Esophagus squamous epithelium (tissue), 5 donors: ENCODE data around the gene DYNC2H1. TPM values are rescaled to one million over a fixed set of nuclear protein-coding genes. Genes with fewer than 3 reads are reported as not detected.

ENCODE experiments used
- DNase-seq: peaks from one replicate; lab custom pipeline; 2025; lab: John Stamatoyannopoulos, UW
- H3K27ac ChIP-seq, 4 donors: fragments of 200-600 bp; sonication (generic); one replicate each; pipeline ENCODE4 v1.5.1; 2016 to 2019; ENCODE audit warnings: mild to moderate bottlenecking in 1 of 4
- H3K27me3 ChIP-seq, 4 donors: fragments of 200-600 bp; sonication (generic); 1 replicate in 3 of 4; 2 replicates in 1 of 4; pipeline versions ENCODE4 v1.5.1 to v1.6.0; 2017 to 2021; ENCODE audit warnings: antibody characterized with exemption in 1 of 4
- H3K36me3 ChIP-seq, 3 donors: fragments of 200-600 bp; sonication (generic); one replicate each; pipeline ENCODE4 v1.5.1; 2016 to 2019
- H3K4me1 ChIP-seq, 3 donors: fragments of 200-600 bp; sonication (generic); one replicate each; pipeline ENCODE4 v1.5.1; 2017 to 2019
- H3K4me3 ChIP-seq, 4 donors: fragments of 200-600 bp; sonication (generic); 1 replicate in 3 of 4; 2 replicates in 1 of 4; pipeline ENCODE4 v1.5.1; 2016 to 2019; ENCODE audit warnings: mild to moderate bottlenecking in 2 of 4, moderate library complexity in 1 of 4
- H3K9me3 ChIP-seq, 3 donors: fragments of 200-600 bp; sonication (generic); one replicate each; pipeline ENCODE4 v1.5.1; 2016 to 2019
- CTCF ChIP-seq, 6 experiments: fragments of 450-650 bp in 4 of 6; fragments of 200-600 bp in 2 of 6; sonication (generic) in 2 of 6; IDR thresholded peaks; one replicate each; pipeline ENCODE4 v1.5.1; 2016 to 2019; ENCODE audit warnings: antibody characterized with exemption in 6 of 6, mild to moderate bottlenecking in 4 of 6, moderate library complexity in 4 of 6
- POLR2A ChIP-seq, 4 donors: fragments of 450-650 bp; IDR thresholded peaks; one replicate each; pipeline ENCODE4 v1.6.1; 2017; ENCODE audit warnings: antibody characterized with exemption in 4 of 4, mild to moderate bottlenecking in 4 of 4, moderate library complexity in 3 of 4
- whole genome bisulfite sequencing, 2 donors: methylation state at CpG; one replicate each; pipeline ENCODE4 v1.1.5; 2018; 5-methylcytosine and 5-hydroxymethylcytosine counted together
- intact Hi-C: fragments of 100-400 bp; cut with DNase I; formaldehyde crosslinking; loops from one replicate; pipeline ENCODE4 v1.15.0; 2022
- total RNA-seq, 4 donors: library from RNA; depleted of rRNA; stranded (reverse); fragments of >200 nt; gene quantifications; one replicate each; pipeline ENCODE4 v1.1.0, GENCODE V29; 2016
- donor health status: DM: yes; HTN: yes; CAD: no.

DYNC2H1 gene
- total RNA-seq, 4 donors from 2014 or later, result 6.8 to 13.9 (median 9.3) TPM

- no peak overlapping the region for H3K4me3 ChIP-seq
- TF ChIP-seq POLR2A (IDR thresholded peaks at IDR 0.05), result no peak
- TF ChIP-seq CTCF (IDR thresholded peaks at IDR 0.05), result no peak
- 85 to 86% methylated on average over 6 of the region's 6 CpGs for WGBS, 2 donors
- intact Hi-C loops, result no loop called here
- no peaks in the 10 kb centered on the region for H3K4me1 ChIP-seq
- no peak for DNase-seq
- no peaks in the 10 kb centered on the region for H3K9me3 ChIP-seq
- no peaks in the 10 kb centered on the region for H3K36me3 ChIP-seq
- H3K27me3 ChIP-seq, result no peaks in the 10 kb centered on the region
- H3K27ac ChIP-seq, result no peak overlapping the region
Observed at GRCh38 chr11:103332409-103332808, 223.2 kb downstream of the DYNC2H1 start.

GRCh38 chr11:103338621-103339484 lies 229.6 kb downstream of the DYNC2H1 start:
- no peak for DNase-seq
- intact Hi-C loops, result no loop called here
- Histone ChIP-seq H3K4me3 (no peak overlapping the region), H3K36me3 (peaks cover 0 to 9% (median 0%) of the 10 kb centered on the region in 3 donors), H3K4me1 (no peaks in the 10 kb centered on the region), H3K27ac (no peak overlapping the region), H3K27me3 (no peaks in the 10 kb centered on the region), H3K9me3 (no peaks in the 10 kb centered on the region)
- TF ChIP-seq CTCF (IDR thresholded peaks at IDR 0.05), result no peak
- no peak for TF ChIP-seq POLR2A (IDR thresholded peaks at IDR 0.05)
- 80% methylated on average over 1 of the region's 2 CpGs; no CpG with 5 or more reads in 1 of the 2 donors for WGBS, 2 donors

- WGBS, 2 donors, result 64 to 96% methylated on average over 5 to 6 of the region's 6 CpGs
- no peak for DNase-seq
- Histone ChIP-seq H3K27me3 (no peaks in the 10 kb centered on the region), H3K36me3 (peaks cover 0 to 9% (median 0%) of the 10 kb centered on the region in 3 donors), H3K4me1 (no peaks in the 10 kb centered on the region), H3K9me3 (no peaks in the 10 kb centered on the region), H3K27ac (no peak overlapping the region), H3K4me3 (no peak overlapping the region)
- TF ChIP-seq POLR2A (IDR thresholded peaks at IDR 0.05) (no peak), CTCF (IDR thresholded peaks at IDR 0.05) (no peak)
- intact Hi-C loops, result no loop called here
Observed at GRCh38 chr11:103339485-103339857, 230.2 kb downstream of the DYNC2H1 start.

- Histone ChIP-seq H3K27me3 (no peaks in the 10 kb centered on the region), H3K27ac (no peak overlapping the region), H3K9me3 (no peaks in the 10 kb centered on the region), H3K36me3 (peaks cover 0 to 9% (median 0%) of the 10 kb centered on the region in 3 donors), H3K4me3 (no peak overlapping the region), H3K4me1 (no peaks in the 10 kb centered on the region)
- WGBS, 2 donors, result 41 to 80% methylated on average over 1 of the region's 1 CpG
- DNase-seq, result no peak
- intact Hi-C loops, result no loop called here
- TF ChIP-seq POLR2A (IDR thresholded peaks at IDR 0.05) (no peak), CTCF (IDR thresholded peaks at IDR 0.05) (no peak)
Observed at GRCh38 chr11:103340956-103341355, 231.7 kb downstream of the DYNC2H1 start.

- no peak for DNase-seq
- intact Hi-C loops, result no loop called here
- Histone ChIP-seq H3K4me3 (no peak overlapping the region), H3K27me3 (no peaks in the 10 kb centered on the region), H3K9me3 (no peaks in the 10 kb centered on the region), H3K4me1 (no peaks in the 10 kb centered on the region), H3K36me3 (no peaks in the 10 kb centered on the region), H3K27ac (no peak overlapping the region)
- 32 to 89% methylated on average over 4 of the region's 4 CpGs for WGBS, 2 donors
- TF ChIP-seq POLR2A (IDR thresholded peaks at IDR 0.05), result no peak
- TF ChIP-seq CTCF (IDR thresholded peaks at IDR 0.05), result no peak
Observed at GRCh38 chr11:103344886-103345285, 235.7 kb downstream of the DYNC2H1 start.
